Measurements from ENCODE around the gene R3HDM1. TPM values are rescaled to one million over a fixed set of nuclear protein-coding genes. Genes with fewer than 3 reads are reported as not detected.
A peak's percentile ranks its signal among the peaks of the same experiment; 100 is the strongest.
"Not testable (repeated sequence)": the region's sequence is repeated elsewhere in the genome, so short reads cannot be mapped to it uniquely, and the experiment has no call there.

R3HDM1 gene
- total and polyA plus RNA-seq, 2 experiments from 2014 or later = 9.1 to 10.9 TPM

DNA sequence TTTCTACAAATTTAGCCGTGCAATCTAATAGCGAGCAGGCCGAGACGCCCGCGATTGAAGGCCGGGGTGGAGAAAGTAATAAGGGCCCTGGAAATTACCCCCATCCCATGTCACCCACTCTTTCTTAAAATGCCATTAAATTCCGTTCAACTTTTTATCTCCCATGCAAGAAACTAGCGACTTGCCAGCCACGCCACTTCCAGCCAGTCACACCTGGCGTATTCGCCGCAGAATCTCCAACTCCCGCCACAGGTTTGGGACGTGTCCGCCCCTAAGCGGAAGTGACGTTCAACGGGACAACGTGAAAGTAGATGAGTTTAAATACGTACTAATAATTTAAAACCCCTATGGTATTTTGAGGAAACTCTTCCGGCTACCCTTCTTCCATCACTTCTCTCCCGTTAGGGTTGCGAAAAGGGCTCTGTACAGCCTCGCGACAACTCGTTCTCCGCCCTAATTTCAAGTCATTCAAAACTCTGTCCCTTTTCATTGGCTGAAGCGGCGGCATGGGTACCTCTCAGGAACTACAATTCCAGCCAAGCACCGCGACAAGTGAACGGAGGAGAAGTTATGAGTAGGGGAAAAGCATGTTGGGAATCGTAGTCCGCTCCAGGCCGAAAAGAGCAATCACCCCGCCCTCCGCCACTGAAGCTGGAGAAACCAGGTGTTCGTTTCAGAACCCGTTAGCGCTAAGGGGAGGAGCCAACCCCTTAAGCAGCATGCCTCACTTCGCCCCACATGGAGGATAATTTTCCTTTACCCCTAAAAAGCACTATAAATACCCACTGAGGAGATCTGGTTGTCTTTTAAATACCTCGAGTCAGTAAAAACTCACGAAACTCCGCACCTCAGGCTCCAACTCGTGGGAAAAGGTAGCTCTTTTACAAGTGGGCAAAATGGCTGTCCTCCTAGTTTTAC lies 712 bp upstream of the R3HDM1 start, which contains the start of gene ZRANB3:
ZRANB3 (minus strand) TSS at position 906 of the 918 bp plus-strand sequence.
- H3K36me3 ChIP-seq (replicated peaks; ENCODE audit: insufficient read depth, low read depth) = no peaks in the 10 kb centered on the region
- H3K4me3 ChIP-seq = peak within 1 kb of the TSS; percentile 46
- peak; percentile 96 for DNase-seq (ENCODE audit: low spot score)
- H3K9me2 ChIP-seq (replicated peaks; ENCODE audit: insufficient read depth) = no peaks in the 10 kb centered on the region
- TF ChIP-seq EZH2 (IDR thresholded peaks at IDR 0.05; ENCODE audit: borderline replicate concordance) (no peak), EZH2phosphoT487 (IDR thresholded peaks at IDR 0.05; ENCODE audit: low read depth, severe bottlenecking, unreplicated experiment) (no peak), CTCF (IDR thresholded peaks at IDR 0.05; ENCODE audit: poor library complexity) (no peak)
- H3K9me3 ChIP-seq (ENCODE audit: low read depth) = no peaks in the 10 kb centered on the region
- peaks cover 11% of the 10 kb centered on the region for H3K4me1 ChIP-seq (ENCODE audit: insufficient read depth)
- H4K20me1 ChIP-seq (ENCODE audit: insufficient read depth, poor library complexity, severe bottlenecking) = no peaks in the 10 kb centered on the region
- WGBS (ENCODE audit: low lambda C conversion rate, missing lambda C conversion rate) = 1% methylated on average over 46 of the region's 46 CpGs
- H3K27me3 ChIP-seq = no peaks in the 10 kb centered on the region
- peak within 1 kb of the TSS; percentile 86 for H3K27ac ChIP-seq
- H2AFZ ChIP-seq = peak within 1 kb of the TSS; percentile 82
- peak within 1 kb of the TSS; percentile 93 for H3K4me2 ChIP-seq
- H3K79me2 ChIP-seq = peaks cover 47% of the 10 kb centered on the region

GRCh38 chr2:135532581-135532980 lies 1.3 kb downstream of the R3HDM1 start:
- peak overlapping the region; percentile 93 for H3K4me2 ChIP-seq
- H3K9me2 ChIP-seq (replicated peaks; ENCODE audit: insufficient read depth) = no peaks in the 10 kb centered on the region
- H3K27ac ChIP-seq = peak overlapping the region; percentile 20
- no peaks in the 10 kb centered on the region for H3K9me3 ChIP-seq (ENCODE audit: low read depth)
- no peaks in the 10 kb centered on the region for H3K36me3 ChIP-seq (replicated peaks; ENCODE audit: insufficient read depth, low read depth)
- peaks cover 11% of the 10 kb centered on the region for H3K4me1 ChIP-seq (ENCODE audit: insufficient read depth)
- H3K27me3 ChIP-seq = no peaks in the 10 kb centered on the region
- WGBS (ENCODE audit: low lambda C conversion rate, missing lambda C conversion rate) = 55% methylated on average over 3 of the region's 3 CpGs
- no peak for DNase-seq (ENCODE audit: low spot score)
- H3K4me3 ChIP-seq = peak overlapping the region; percentile 38
- H3K79me2 ChIP-seq = peaks cover 65% of the 10 kb centered on the region
- peak overlapping the region; percentile 82 for H2AFZ ChIP-seq
- no peaks in the 10 kb centered on the region for H4K20me1 ChIP-seq (ENCODE audit: insufficient read depth, poor library complexity, severe bottlenecking)
- no peak for TF ChIP-seq CTCF (IDR thresholded peaks at IDR 0.05; ENCODE audit: poor library complexity)
- no peak for TF ChIP-seq EZH2phosphoT487 (IDR thresholded peaks at IDR 0.05; ENCODE audit: low read depth, severe bottlenecking, unreplicated experiment)
- no peak for TF ChIP-seq EZH2 (IDR thresholded peaks at IDR 0.05; ENCODE audit: borderline replicate concordance)

- H3K27ac ChIP-seq; H2AFZ ChIP-seq; H3K9me3 ChIP-seq (ENCODE audit: low read depth); H3K27me3 ChIP-seq; H4K20me1 ChIP-seq (ENCODE audit: insufficient read depth, poor library complexity, severe bottlenecking); H3K9me2 ChIP-seq (replicated peaks; ENCODE audit: insufficient read depth); DNase-seq (ENCODE audit: low spot score); H3K4me3 ChIP-seq; H3K36me3 ChIP-seq (replicated peaks; ENCODE audit: insufficient read depth, low read depth): not testable (repeated sequence)
- 94% methylated on average over 14 of the region's 15 CpGs for WGBS (ENCODE audit: low lambda C conversion rate, missing lambda C conversion rate)
- Histone ChIP-seq H3K4me1 (ENCODE audit: insufficient read depth) (peaks cover 11% of the 10 kb centered on the region), H3K4me2 (peak overlapping the region; percentile 93), H3K79me2 (peaks cover 72% of the 10 kb centered on the region)
Measured at GRCh38 chr2:135533545-135533944, 2.3 kb downstream of the R3HDM1 start.

GRCh38 chr2:135546436-135546835 lies 15.2 kb downstream of the R3HDM1 start:
- H3K79me2 ChIP-seq = peaks cover 54% of the 10 kb centered on the region

More at GRCh38 chr2:135546436-135546835, 15.2 kb downstream of the R3HDM1 start:
- DNase-seq (ENCODE audit: low spot score) = no peak
- H3K9me3 ChIP-seq (ENCODE audit: low read depth) = no peaks in the 10 kb centered on the region
- H3K36me3 ChIP-seq (replicated peaks; ENCODE audit: insufficient read depth, low read depth) = no peaks in the 10 kb centered on the region
- H3K4me2 ChIP-seq = no peak overlapping the region
- H4K20me1 ChIP-seq (ENCODE audit: insufficient read depth, poor library complexity, severe bottlenecking) = no peaks in the 10 kb centered on the region
- TF ChIP-seq EZH2phosphoT487 (IDR thresholded peaks at IDR 0.05; ENCODE audit: low read depth, severe bottlenecking, unreplicated experiment) (no peak), EZH2 (IDR thresholded peaks at IDR 0.05; ENCODE audit: borderline replicate concordance) (no peak), CTCF (IDR thresholded peaks at IDR 0.05; ENCODE audit: poor library complexity) (no peak)
- H3K9me2 ChIP-seq (replicated peaks; ENCODE audit: insufficient read depth) = no peaks in the 10 kb centered on the region
- no peaks in the 10 kb centered on the region for H3K27me3 ChIP-seq
- H3K4me3 ChIP-seq = no peak overlapping the region
- no peak overlapping the region for H3K27ac ChIP-seq
- H2AFZ ChIP-seq = no peak overlapping the region
- H3K4me1 ChIP-seq (ENCODE audit: insufficient read depth) = no peaks in the 10 kb centered on the region
- WGBS (ENCODE audit: low lambda C conversion rate, missing lambda C conversion rate) = 95% methylated on average over 3 of the region's 3 CpGs
